Caco-2 (cell line): Measurements from ENCODE around the gene FOXO1. TPM values are rescaled to one million over a fixed set of nuclear protein-coding genes. Genes with fewer than 3 reads are reported as not detected.
A peak's percentile ranks its signal among the peaks of the same experiment; 100 is the strongest.

Experiments used
- BruUV-seq: library from RNA; stranded (reverse); fragments of 400-500 nt; replicated peaks from 2 replicates; lab custom pipeline; 2021; lab: Mats Ljungman, UMichigan
- CTCF ChIA-PET: fragments of 300-600 bp; sonication (Branson Sonifier 250); formaldehyde crosslinking; loops from one replicate; lab custom pipeline; 2022; ENCODE audit warnings: antibody characterized with exemption; lab: Charles Lee
- POLR2A ChIA-PET: fragments of 300-600 bp; sonication (Branson Sonifier 250); formaldehyde crosslinking; loops from one replicate; lab custom pipeline; 2022; ENCODE audit warnings: antibody characterized with exemption; lab: Charles Lee
- DNase-seq, 2 experiments: peaks; one replicate each; pipeline versions ENCODE4 v3.0.0 to v3.0.0-alpha.2; 2020 to 2022
- H3K27me3 ChIP-seq: replicated peaks from 2 replicates; pipeline ENCODE4 v1.6.0; 2011; ENCODE audit warnings: low read length; ENCODE audit not compliant: control insufficient read depth, insufficient read depth
- H3K36me3 ChIP-seq: 2 replicates; pipeline ENCODE4 v1.5.1; 2011; ENCODE audit warnings: low read length; ENCODE audit not compliant: control insufficient read depth, insufficient read depth
- H3K4me1 ChIP-seq: fragments of 250-450 bp; sonication (Bioruptor Pico); 2 replicates; pipeline ENCODE4 v1.5.1; 2020; ENCODE audit warnings: mild to moderate bottlenecking
- H3K4me3 ChIP-seq: 2 replicates; pipeline ENCODE4 v1.5.1; 2011; ENCODE audit warnings: low read depth, mild to moderate bottlenecking, control low read depth, low read length
- H3K9me3 ChIP-seq: fragments of 250-450 bp; sonication (Bioruptor Pico); 2 replicates; pipeline ENCODE4 v1.5.1; 2020; ENCODE audit warnings: mild to moderate bottlenecking, moderate library complexity
- H3K27ac Mint-ChIP-seq: one replicate; pipeline ENCODE4 v1.8.0; 2022; ENCODE audit warnings: mixed read lengths; ENCODE audit not compliant: unreplicated experiment
- H3K27me3 Mint-ChIP-seq: one replicate; pipeline ENCODE4 v1.8.0; 2022; ENCODE audit warnings: mixed read lengths; ENCODE audit not compliant: insufficient read depth, unreplicated experiment
- H3K36me3 Mint-ChIP-seq: one replicate; pipeline ENCODE4 v1.8.0; 2022; ENCODE audit warnings: mild to moderate bottlenecking, mixed read lengths; ENCODE audit not compliant: insufficient read depth, unreplicated experiment
- H3K4me1 Mint-ChIP-seq: one replicate; pipeline ENCODE4 v1.8.0; 2022; ENCODE audit warnings: low read depth, mixed read lengths; ENCODE audit not compliant: unreplicated experiment
- H3K4me3 Mint-ChIP-seq: one replicate; pipeline ENCODE4 v1.8.0; 2022; ENCODE audit warnings: mild to moderate bottlenecking, moderate library complexity, mixed read lengths; ENCODE audit not compliant: unreplicated experiment
- H3K9me3 Mint-ChIP-seq: one replicate; pipeline ENCODE4 v1.8.0; 2022; ENCODE audit warnings: mixed read lengths; ENCODE audit not compliant: unreplicated experiment
- CTCF ChIP-seq, 2 experiments: fragments of 200-600 bp in 1 of 2; IDR thresholded peaks; 1 replicate in 1 of 2; 2 replicates in 1 of 2; pipeline versions ENCODE4 v1.5.1 to v1.8.0; 2011 to 2022; ENCODE audit warnings: antibody characterized with exemption in 1 of 2, control low read depth in 1 of 2, inconsistent platforms in 1 of 2, low read depth in 1 of 2, low read length in 1 of 2, mild to moderate bottlenecking in 1 of 2, moderate library complexity in 1 of 2; ENCODE audit not compliant: insufficient read depth in 1 of 2, severe bottlenecking in 1 of 2, unreplicated experiment in 1 of 2
- intact Hi-C: fragments of 100-400 bp; cut with micrococcal nuclease; formaldehyde crosslinking; loops from one replicate; pipeline ENCODE4 v1.10.0; 2022; ENCODE audit not compliant: unreplicated experiment
- total RNA-seq: library from RNA; stranded (reverse); gene quantifications from 2 replicates; pipeline ENCODE4 v1.2.3, GENCODE V29; 2022

Gene FOXO1
- total RNA-seq, 1 experiment from 2014 or later = 10.4 TPM

GRCh38 chr13:40534456-40534855 is 132.0 kb downstream of the FOXO1 start:
- Histone ChIP-seq H3K36me3 (no peaks in the 10 kb centered on the region), H3K27me3 (no peaks in the 10 kb centered on the region), H3K4me1 (peaks cover 41% of the 10 kb centered on the region), H3K4me3 (no peak overlapping the region), H3K9me3 (no peaks in the 10 kb centered on the region)
- peaks cover 19% of the 10 kb centered on the region for H3K4me1 Mint-ChIP-seq
- no TSS peak for BruUV-seq
- TF ChIP-seq CTCF (IDR thresholded peaks at IDR 0.05; ENCODE audit: insufficient read depth in 1 of 2, low read depth in 1 of 2, low read length in 1 of 2, severe bottlenecking in 1 of 2, unreplicated experiment in 1 of 2) = no peak
- H3K36me3 Mint-ChIP-seq = no peaks in the 10 kb centered on the region
- H3K27ac Mint-ChIP-seq = no peak overlapping the region
- intact Hi-C loops = no loop called here
- ChIA-PET POLR2A (no interaction called here), CTCF (no interaction called here)
- DNase-seq = no peak
- no peaks in the 10 kb centered on the region for H3K9me3 Mint-ChIP-seq
- H3K27me3 Mint-ChIP-seq = no peaks in the 10 kb centered on the region
- H3K4me3 Mint-ChIP-seq = no peak overlapping the region

DNA sequence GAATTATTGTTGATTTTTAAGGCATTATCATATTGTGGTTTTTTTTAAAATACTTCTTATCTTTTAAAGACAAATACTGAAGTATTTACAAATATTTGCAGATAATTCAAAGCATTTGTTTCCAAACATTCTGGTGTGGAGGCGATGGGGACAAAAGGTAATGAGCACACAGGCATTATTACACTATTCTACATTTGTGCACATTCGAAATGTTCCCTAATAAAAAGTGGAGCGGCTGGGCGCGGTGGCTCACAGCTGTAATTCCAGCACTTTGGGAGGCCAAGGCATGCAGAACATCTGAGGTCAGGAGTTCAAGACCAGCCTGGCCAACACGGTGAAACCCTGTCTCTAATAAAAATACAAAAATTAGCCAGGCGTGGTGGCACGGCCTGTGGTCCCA is 133.4 kb downstream of the FOXO1 start:
- DNase-seq = peak; percentile 55 to 70
- POLR2A ChIA-PET = no interaction called here

DNA sequence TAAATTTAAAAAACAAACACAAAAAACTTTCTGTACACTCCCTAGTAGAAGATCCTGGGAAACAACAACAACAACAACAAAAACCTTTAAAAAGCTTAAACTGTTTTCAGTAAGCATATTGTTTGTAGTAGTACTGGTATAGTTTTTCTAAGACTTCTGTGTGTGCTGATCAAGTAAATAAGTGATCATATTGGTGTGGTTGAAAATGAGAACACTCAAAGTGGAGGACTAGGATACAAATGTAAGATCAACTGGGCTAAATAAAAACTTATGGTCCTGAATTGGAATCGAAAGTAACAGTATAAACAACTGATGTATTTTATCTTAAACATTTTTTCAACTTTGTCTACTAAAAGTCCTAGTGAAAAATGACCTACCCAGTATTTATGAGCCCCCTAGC is 135.5 kb downstream of the FOXO1 start:
- H3K4me3 ChIP-seq = no peak overlapping the region
- no peak for TF ChIP-seq CTCF (IDR thresholded peaks at IDR 0.05; ENCODE audit: insufficient read depth in 1 of 2, low read depth in 1 of 2, low read length in 1 of 2, severe bottlenecking in 1 of 2, unreplicated experiment in 1 of 2)
- ChIA-PET CTCF (no interaction called here), POLR2A (no interaction called here)
- no peak for DNase-seq
- H3K4me3 Mint-ChIP-seq = no peak overlapping the region
- no peaks in the 10 kb centered on the region for H3K36me3 ChIP-seq
- no peak overlapping the region for H3K27ac Mint-ChIP-seq
- peaks cover 8% of the 10 kb centered on the region for H3K4me1 Mint-ChIP-seq
- no peaks in the 10 kb centered on the region for H3K27me3 ChIP-seq
- H3K4me1 ChIP-seq = peaks cover 24% of the 10 kb centered on the region
- no peaks in the 10 kb centered on the region for H3K27me3 Mint-ChIP-seq
- no peaks in the 10 kb centered on the region for H3K9me3 Mint-ChIP-seq
- no peaks in the 10 kb centered on the region for H3K36me3 Mint-ChIP-seq
- BruUV-seq = no TSS peak
- 0 out of 2 replicates have a peak, but pooled peaks cover 3% of the 10 kb centered on the region for H3K9me3 ChIP-seq
- intact Hi-C loops = no loop called here

More for the DNA sequence above, 133.4 kb downstream of the FOXO1 start:
- intact Hi-C loops = no loop called here
- Histone ChIP-seq H3K27me3 (no peaks in the 10 kb centered on the region), H3K9me3 (0 out of 2 replicates have a peak, but pooled peaks cover 3% of the 10 kb centered on the region), H3K36me3 (no peaks in the 10 kb centered on the region), H3K4me1 (peaks cover 37% of the 10 kb centered on the region), H3K4me3 (no peak overlapping the region)
- no TSS peak for BruUV-seq
- Mint-ChIP-seq H3K4me3 (no peak overlapping the region), H3K9me3 (no peaks in the 10 kb centered on the region), H3K4me1 (peaks cover 18% of the 10 kb centered on the region), H3K27ac (no peak overlapping the region), H3K36me3 (no peaks in the 10 kb centered on the region), H3K27me3 (no peaks in the 10 kb centered on the region)
- CTCF ChIA-PET = no interaction called here
- TF ChIP-seq CTCF (IDR thresholded peaks at IDR 0.05; ENCODE audit: insufficient read depth in 1 of 2, low read depth in 1 of 2, low read length in 1 of 2, severe bottlenecking in 1 of 2, unreplicated experiment in 1 of 2) = no peak
